PFSK-1 (cell line): ENCODE results near the gene KIN.

Source experiments
- TAF1 ChIP-seq: IDR thresholded peaks from 2 replicates; pipeline ENCODE4 v1.6.1; 2012; ENCODE audit warnings: low read length, control low read depth, borderline replicate concordance; ENCODE audit not compliant: insufficient read depth
- TF ChIP-seq, protein P1 (sequence below), 2 experiments: IDR thresholded peaks; 2 replicates each; pipeline versions ENCODE4 v1.6.1 to v1.8.0; 2011 to 2012; ENCODE audit warnings: low read depth in 2 of 2, low read length in 2 of 2, control low read depth in 1 of 2, inconsistent platforms in 1 of 2, mild to moderate bottlenecking in 1 of 2, moderate library complexity in 1 of 2; ENCODE audit not compliant: insufficient read depth in 1 of 2

DNA sequence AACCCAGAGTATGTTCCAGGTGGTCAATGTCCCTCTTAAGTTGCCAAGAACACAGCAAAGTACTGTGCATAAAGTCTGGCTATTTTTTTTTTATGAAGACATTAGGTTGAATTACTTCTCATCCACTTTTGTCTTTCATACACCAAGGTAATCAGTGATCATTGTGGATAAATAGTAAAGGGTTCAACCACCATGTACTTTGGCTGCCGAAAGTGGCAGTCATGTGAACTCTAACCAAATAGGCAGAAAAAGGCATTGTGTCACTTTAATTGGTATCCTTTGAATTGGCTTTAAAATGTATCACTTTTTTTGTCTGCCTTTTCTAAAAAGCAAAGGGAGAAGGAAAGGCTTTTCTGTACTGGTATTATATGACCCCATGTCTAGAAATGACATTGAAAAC, 77.3 kb downstream of the KIN start:
- no peak for TF ChIP-seq TAF1
- TF ChIP-seq, protein P1, sequence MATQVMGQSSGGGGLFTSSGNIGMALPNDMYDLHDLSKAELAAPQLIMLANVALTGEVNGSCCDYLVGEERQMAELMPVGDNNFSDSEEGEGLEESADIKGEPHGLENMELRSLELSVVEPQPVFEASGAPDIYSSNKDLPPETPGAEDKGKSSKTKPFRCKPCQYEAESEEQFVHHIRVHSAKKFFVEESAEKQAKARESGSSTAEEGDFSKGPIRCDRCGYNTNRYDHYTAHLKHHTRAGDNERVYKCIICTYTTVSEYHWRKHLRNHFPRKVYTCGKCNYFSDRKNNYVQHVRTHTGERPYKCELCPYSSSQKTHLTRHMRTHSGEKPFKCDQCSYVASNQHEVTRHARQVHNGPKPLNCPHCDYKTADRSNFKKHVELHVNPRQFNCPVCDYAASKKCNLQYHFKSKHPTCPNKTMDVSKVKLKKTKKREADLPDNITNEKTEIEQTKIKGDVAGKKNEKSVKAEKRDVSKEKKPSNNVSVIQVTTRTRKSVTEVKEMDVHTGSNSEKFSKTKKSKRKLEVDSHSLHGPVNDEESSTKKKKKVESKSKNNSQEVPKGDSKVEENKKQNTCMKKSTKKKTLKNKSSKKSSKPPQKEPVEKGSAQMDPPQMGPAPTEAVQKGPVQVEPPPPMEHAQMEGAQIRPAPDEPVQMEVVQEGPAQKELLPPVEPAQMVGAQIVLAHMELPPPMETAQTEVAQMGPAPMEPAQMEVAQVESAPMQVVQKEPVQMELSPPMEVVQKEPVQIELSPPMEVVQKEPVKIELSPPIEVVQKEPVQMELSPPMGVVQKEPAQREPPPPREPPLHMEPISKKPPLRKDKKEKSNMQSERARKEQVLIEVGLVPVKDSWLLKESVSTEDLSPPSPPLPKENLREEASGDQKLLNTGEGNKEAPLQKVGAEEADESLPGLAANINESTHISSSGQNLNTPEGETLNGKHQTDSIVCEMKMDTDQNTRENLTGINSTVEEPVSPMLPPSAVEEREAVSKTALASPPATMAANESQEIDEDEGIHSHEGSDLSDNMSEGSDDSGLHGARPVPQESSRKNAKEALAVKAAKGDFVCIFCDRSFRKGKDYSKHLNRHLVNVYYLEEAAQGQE (IDR thresholded peaks at IDR 0.05; ENCODE audit: insufficient read depth in 1 of 2, low read depth in 2 of 2, low read length in 2 of 2), result no peak
